H1 (cell line): ENCODE measurements around the gene ADAMTS20. TPM values are rescaled to one million over a fixed set of nuclear protein-coding genes. Genes with fewer than 3 reads are reported as not detected.

Source experiments
- CTCF ChIA-PET: fragments of 300-600 bp; sonication (Branson Sonifier 250); formaldehyde crosslinking; loops from one replicate; lab custom pipeline; 2021; ENCODE audit not compliant: partially characterized antibody; lab: Charles Lee
- POLR2A ChIA-PET: fragments of 300-600 bp; sonication (Branson Sonifier 250); formaldehyde crosslinking; loops from one replicate; lab custom pipeline; 2021; ENCODE audit warnings: inconsistent platforms; ENCODE audit not compliant: partially characterized antibody; lab: Charles Lee
- DNase-seq, 2 experiments: peaks; one replicate each; pipeline versions ENCODE4 v3.0.0 to v3.0.0-alpha.2; 2010 to 2022; ENCODE audit warnings: low spot score in 2 of 2, low read depth in 1 of 2, mixed read lengths in 1 of 2
- FAIRE-seq: peaks from 2 replicates; lab custom pipeline; 2011; peaks lifted over from hg19 to GRCh38; lab: Jason Lieb, UNC
- H2AFZ ChIP-seq: 2 replicates; pipeline ENCODE4 v1.8.1; 2012; ENCODE audit warnings: low read length, inconsistent platforms
- H2AK5ac ChIP-seq: 2 replicates; pipeline ENCODE4 v1.6.1; 2013; ENCODE audit warnings: low read depth, low read length
- H2BK120ac ChIP-seq: replicated peaks from 2 replicates; pipeline ENCODE3; 2013; ENCODE audit warnings: low read depth, low read length, inconsistent platforms
- H2BK12ac ChIP-seq: 2 replicates; pipeline ENCODE4 v1.6.1; 2013; ENCODE audit warnings: low read depth, low read length
- H2BK15ac ChIP-seq: 2 replicates; pipeline ENCODE4 v1.6.1; 2013; ENCODE audit warnings: low read length
- H2BK20ac ChIP-seq: 2 replicates; pipeline ENCODE4 v1.6.1; 2013; ENCODE audit warnings: low read length
- H2BK5ac ChIP-seq: 2 replicates; pipeline ENCODE4 v1.6.1; 2013; ENCODE audit warnings: low read depth, low read length
- H3K14ac ChIP-seq: 2 replicates; pipeline ENCODE4 v1.6.1; 2013; ENCODE audit warnings: inconsistent platforms; ENCODE audit not compliant: insufficient read length
- H3K18ac ChIP-seq: 2 replicates; pipeline ENCODE4 v1.6.1; 2013; ENCODE audit warnings: low read length; ENCODE audit errors: extremely low read depth
- H3K23ac ChIP-seq: 2 replicates; pipeline ENCODE4 v1.6.1; 2013; ENCODE audit warnings: inconsistent platforms; ENCODE audit not compliant: insufficient read length
- H3K23me2 ChIP-seq: 2 replicates; pipeline ENCODE4 v1.6.1; 2013; ENCODE audit warnings: low read depth, low read length
- H3K27ac ChIP-seq: 2 replicates; pipeline ENCODE4 v1.6.1; 2011; ENCODE audit warnings: low read depth, low read length, inconsistent platforms
- H3K27me3 ChIP-seq, 4 experiments: replicated peaks in 1 of 4; 1 replicate in 1 of 4; 2 replicates in 3 of 4; pipeline versions ENCODE4 v1.6.1 to v1.8.1; 2011 to 2013; ENCODE audit warnings: low read length in 3 of 4, mild to moderate bottlenecking in 3 of 4, inconsistent platforms in 2 of 4, mixed read lengths in 2 of 4, moderate library complexity in 1 of 4; ENCODE audit not compliant: control insufficient read depth in 3 of 4, insufficient read depth in 3 of 4; ENCODE audit errors: extremely low read depth in 1 of 4
- H3K36me3 ChIP-seq, 4 experiments: 2 replicates each; pipeline versions ENCODE4 v1.6.1 to v1.8.1; 2011 to 2013; ENCODE audit warnings: mild to moderate bottlenecking in 4 of 4, low read length in 3 of 4, moderate library complexity in 2 of 4, control low read depth in 1 of 4, inconsistent platforms in 1 of 4; ENCODE audit not compliant: insufficient read depth in 4 of 4, control insufficient read depth in 2 of 4
- H3K4ac ChIP-seq: replicated peaks from 2 replicates; pipeline ENCODE3; 2013; ENCODE audit warnings: low read length, low read depth, mixed read lengths, inconsistent platforms; ENCODE audit not compliant: insufficient read length
- H3K4me1 ChIP-seq, 4 experiments: replicated peaks in 1 of 4; 1 replicate in 1 of 4; 2 replicates in 3 of 4; pipeline versions ENCODE4 v1.6.1 to v1.8.1; 2011 to 2013; ENCODE audit warnings: low read length in 3 of 4, inconsistent platforms in 2 of 4, mixed read lengths in 1 of 4; ENCODE audit not compliant: insufficient read depth in 4 of 4, control insufficient read depth in 3 of 4
- H3K4me2 ChIP-seq, 2 experiments: 2 replicates each; pipeline versions ENCODE4 v1.6.1 to v1.8.1; 2011 to 2013; ENCODE audit warnings: low read depth in 2 of 2, low read length in 2 of 2, control low read depth in 1 of 2, inconsistent platforms in 1 of 2, mild to moderate bottlenecking in 1 of 2; ENCODE audit not compliant: insufficient read depth in 1 of 2
- H3K4me3 ChIP-seq, 4 experiments: fragments of 200-600, 300-600 bp in 1 of 4; sonication (generic), shearing (Covaris generic), sonication (Bioruptor Twin) in 1 of 4; 2 replicates each; pipeline versions ENCODE4 v1.5.1 to v1.8.1; 2011 to 2016; ENCODE audit warnings: low read length in 4 of 4, low read depth in 3 of 4, control low read depth in 2 of 4, inconsistent platforms in 2 of 4, mild to moderate bottlenecking in 2 of 4, mixed read lengths in 1 of 4, moderate library complexity in 1 of 4; ENCODE audit not compliant: insufficient read depth in 2 of 4; ENCODE audit errors: extremely low read depth in 1 of 4
- H3K56ac ChIP-seq: replicated peaks from 2 replicates; pipeline ENCODE3; 2013; ENCODE audit warnings: low read depth, mild to moderate bottlenecking, mixed read lengths, low read length, inconsistent platforms; ENCODE audit not compliant: insufficient read length
- H3K79me1 ChIP-seq: 2 replicates; pipeline ENCODE4 v1.6.1; 2013; ENCODE audit warnings: low read depth, low read length, control low read depth
- H3K79me2 ChIP-seq, 2 experiments: 2 replicates each; pipeline versions ENCODE4 v1.6.1 to v1.8.1; 2012 to 2013; ENCODE audit warnings: low read length in 2 of 2, mild to moderate bottlenecking in 2 of 2, inconsistent platforms in 1 of 2; ENCODE audit not compliant: insufficient read depth in 2 of 2, control insufficient read depth in 1 of 2
- H3K9ac ChIP-seq, 4 experiments: replicated peaks in 1 of 4; 1 replicate in 1 of 4; 2 replicates in 3 of 4; pipeline versions ENCODE4 v1.6.1 to v1.8.1; 2011 to 2013; ENCODE audit warnings: low read depth in 3 of 4, low read length in 3 of 4, control low read depth in 2 of 4, mild to moderate bottlenecking in 2 of 4, moderate library complexity in 2 of 4, inconsistent platforms in 1 of 4; ENCODE audit errors: extremely low read depth in 1 of 4
- H3K9me3 ChIP-seq, 2 experiments: 2 replicates each; pipeline versions ENCODE4 v1.6.1 to v1.8.1; 2012 to 2013; ENCODE audit warnings: mild to moderate bottlenecking in 2 of 2, moderate library complexity in 2 of 2, control low read depth in 1 of 2, inconsistent platforms in 1 of 2, low read depth in 1 of 2, low read length in 1 of 2, mixed read lengths in 1 of 2; ENCODE audit not compliant: insufficient read depth in 2 of 2
- H4K20me1 ChIP-seq, 2 experiments: replicated peaks in 1 of 2; 2 replicates each; pipeline versions ENCODE3 to v1.8.1; 2011 to 2013; ENCODE audit warnings: inconsistent platforms in 2 of 2, low read length in 2 of 2, mild to moderate bottlenecking in 1 of 2; ENCODE audit not compliant: insufficient read depth in 2 of 2, control insufficient read depth in 1 of 2
- H4K5ac ChIP-seq: 2 replicates; pipeline ENCODE4 v1.6.1; 2013; ENCODE audit warnings: low read length, low read depth, mixed read lengths, inconsistent platforms; ENCODE audit not compliant: insufficient read length
- H4K8ac ChIP-seq: 2 replicates; pipeline ENCODE4 v1.8.0; 2013; ENCODE audit warnings: mild to moderate bottlenecking, moderate library complexity, low read length, inconsistent platforms; ENCODE audit not compliant: insufficient read depth; ENCODE audit errors: extremely low read depth
- H4K91ac ChIP-seq: replicated peaks from 2 replicates; pipeline ENCODE3; 2013; ENCODE audit warnings: low read length, mixed read lengths, inconsistent platforms; ENCODE audit not compliant: insufficient read length
- GTF2F1 ChIP-seq: IDR thresholded peaks from 2 replicates; pipeline ENCODE4 v1.6.1; 2012; ENCODE audit warnings: low read depth, low read length, improper control_type of control experiment, borderline replicate concordance
- HDAC6 ChIP-seq: IDR thresholded peaks from one replicate; pipeline ENCODE4 v1.7.1; 2012; ENCODE audit warnings: low read depth, mild to moderate bottlenecking, inconsistent platforms, low read length, moderate library complexity
- JUND ChIP-seq: IDR thresholded peaks from 2 replicates; pipeline ENCODE4 v1.6.1; 2011; ENCODE audit warnings: mild to moderate bottlenecking, improper control_type of control experiment, low read length
- RBBP5 ChIP-seq: IDR thresholded peaks from 2 replicates; pipeline ENCODE4 v1.7.1; 2012; ENCODE audit warnings: low read depth, mild to moderate bottlenecking, inconsistent platforms, low read length, moderate library complexity, borderline replicate concordance
- SP2 ChIP-seq: IDR thresholded peaks from 2 replicates; pipeline ENCODE4 v1.6.1; 2012; ENCODE audit warnings: mild to moderate bottlenecking, low read length, inconsistent platforms
- WGBS, 2 experiments: shearing (Covaris generic) in 1 of 2; methylation state at CpG; one replicate each; pipeline versions ENCODE4 v1.1.6 to v1.1.7; 2013 to 2015; ENCODE audit warnings: low lambda C conversion rate in 2 of 2, mixed read lengths in 2 of 2, inconsistent platforms in 1 of 2, low coverage in 1 of 2, missing lambda C conversion rate in 1 of 2; ENCODE audit not compliant: insufficient replicate concordance in 2 of 2, insufficient coverage in 1 of 2, insufficient read length in 1 of 2; ENCODE audit errors: extremely low coverage in 1 of 2, missing lambda C conversion rate in 1 of 2; 5-methylcytosine and 5-hydroxymethylcytosine counted together
- polyA plus RNA-seq, 7 experiments: library from polyadenylated mRNA; depleted of rRNA in 3 of 7; stranded (reverse) in 5 of 7; unstranded in 2 of 7; fragments of >200 nt in 5 of 7; fragments of 200-250 nt in 2 of 7; gene quantifications; 1 replicate in 5 of 7; 2 replicates in 1 of 7; 4 replicates in 1 of 7; pipeline versions ENCODE4 v1.2.1 to v1.2.3, GENCODE V29; 2011 to 2013; ENCODE audit warnings: missing spikeins in 2 of 7, mixed read lengths in 2 of 7
- total RNA-seq: library from RNA; stranded (reverse); fragmentation: NEBNext Ultra II Directional; extraction: Animal tissue kit (Norgen Biotek cat#: 25700); gene quantifications from 2 replicates; pipeline ENCODE4 v1.2.1, GENCODE V29; 2021

Gene ADAMTS20
- total and polyA plus RNA-seq, 2 of the 8 experiments (the other 6 are each of a cell fraction or from before 2014, with no cell fraction given), result 2.9 to 5.1 TPM

DNA sequence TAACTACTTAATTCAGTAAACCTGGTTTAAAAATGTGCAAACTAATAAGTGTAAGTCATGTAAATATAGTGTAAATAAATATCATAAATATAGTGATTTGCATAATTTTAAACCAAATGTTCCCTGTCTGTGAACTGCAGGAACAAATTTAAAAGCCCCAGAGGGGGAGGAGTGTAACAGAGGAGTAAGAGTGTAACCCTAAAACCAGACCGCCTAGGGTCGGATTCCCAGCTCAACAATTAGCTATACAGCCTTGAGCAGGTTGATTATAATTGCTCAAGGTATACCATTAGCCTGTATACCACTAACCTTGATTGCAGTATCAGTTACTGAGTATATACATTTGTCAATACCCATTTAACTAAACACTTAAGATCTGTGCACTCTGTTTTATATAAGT lies 218.4 kb downstream of the ADAMTS20 start:
- no peak overlapping the region for H4K5ac ChIP-seq
- no peaks in the 10 kb centered on the region for H3K23me2 ChIP-seq
- no peak overlapping the region for H3K4me2 ChIP-seq
- TF ChIP-seq JUND, result no peak
- no peak for TF ChIP-seq SP2
- TF ChIP-seq HDAC6, result no peak
- TF ChIP-seq GTF2F1, result no peak
- TF ChIP-seq RBBP5, result no peak
- no peak overlapping the region for H3K23ac ChIP-seq
- H2BK12ac ChIP-seq, result no peak overlapping the region
- no peaks in the 10 kb centered on the region for H3K79me1 ChIP-seq
- H3K9me3 ChIP-seq, result peaks cover 0 to 3% of the 10 kb centered on the region in 2 experiments; a peak in 1 of 4 replicates
- H3K4ac ChIP-seq, result no peak overlapping the region
- H2BK15ac ChIP-seq, result no peak overlapping the region
- H2BK5ac ChIP-seq, result no peak overlapping the region
- H3K27ac ChIP-seq, result no peak overlapping the region
- no peaks in the 10 kb centered on the region for H3K79me2 ChIP-seq
- H2AFZ ChIP-seq, result no peak overlapping the region
- DNase-seq (no peak), FAIRE-seq (no peak)
- H3K9ac ChIP-seq, result no peak overlapping the region
- H2AK5ac ChIP-seq, result no peak overlapping the region
- H3K4me1 ChIP-seq, result peaks cover 0 to 4% (median 0%) of the 10 kb centered on the region in 4 experiments; a peak in 2 of 7 replicates
- H3K18ac ChIP-seq, result no peak overlapping the region
- H2BK120ac ChIP-seq, result no peak overlapping the region
- H3K36me3 ChIP-seq, result no peaks in the 10 kb centered on the region; a peak in 1 of 8 replicates
- no peaks in the 10 kb centered on the region for H4K20me1 ChIP-seq
- ChIA-PET CTCF (no interaction called here), POLR2A (no interaction called here)
- H3K4me3 ChIP-seq, result no peak overlapping the region
- no peak overlapping the region for H4K8ac ChIP-seq
- no peaks in the 10 kb centered on the region for H3K27me3 ChIP-seq
- no peak overlapping the region for H3K14ac ChIP-seq
- H3K56ac ChIP-seq, result no peak overlapping the region
- 94% methylated on average over 2 of the region's 2 CpGs; no CpG with 5 or more reads in 1 of the 2 experiments for WGBS, 2 experiments
- no peak overlapping the region for H4K91ac ChIP-seq
- H2BK20ac ChIP-seq, result no peak overlapping the region
